ENCODE results near the gene APC2.

APC2 gene

GRCh38 chr19:1406774-1407527, 43.0 kb upstream of the APC2 start:
- ChIA-PET CTCF (no interaction called here), POLR2A (no interaction called here)
- peak; percentile 98 for DNase-seq (ENCODE audit: extremely low spot score)
- peak; percentile 50 for TF ChIP-seq CTCF (IDR thresholded peaks at IDR 0.05; ENCODE audit: control extremely low read depth, extremely low read depth, low read depth, missing control alignments)

GRCh38 chr19:1407528-1408299, 42.2 kb upstream of the APC2 start, which contains the start of gene DAZAP1:
TSS of gene DAZAP1 (plus strand) at chr19:1407586. CDS start at chr19:1407774, 188 bp downstream.
- TF ChIP-seq CTCF (IDR thresholded peaks at IDR 0.05; ENCODE audit: control extremely low read depth, extremely low read depth, low read depth, missing control alignments), result no peak
- CTCF ChIA-PET, result no interaction called here
- DNase-seq (ENCODE audit: extremely low spot score), result peak; percentile 67
- POLR2A ChIA-PET, result no interaction called here

- DNase-seq (ENCODE audit: extremely low spot score), result peak; percentile 64
- ChIA-PET POLR2A (no interaction called here), CTCF (interaction anchor here (1.0 to 1.2 kb wide), 2 partner anchors 10 to 29 kb away, joined by 3 read pairs; no protein-coding TSS in a partner anchor)
- no peak for TF ChIP-seq CTCF (IDR thresholded peaks at IDR 0.05; ENCODE audit: control extremely low read depth, extremely low read depth, low read depth, missing control alignments)
Observed at GRCh38 chr19:1408300-1409203, 41.4 kb upstream of the APC2 start.

- TF ChIP-seq CTCF (IDR thresholded peaks at IDR 0.05; ENCODE audit: control extremely low read depth, extremely low read depth, low read depth, missing control alignments), result no peak
- ChIA-PET POLR2A (interaction anchor here (0.7 to 1.3 kb wide), 3 partner anchors 9 to 147 kb away, joined by 3 to 4 read pairs (median 4); no protein-coding TSS in a partner anchor), CTCF (interaction anchor here (0.9 to 1.2 kb wide), 4 partner anchors 10 to 130 kb away, joined by 3 read pairs; no protein-coding TSS in a partner anchor)
- DNase-seq (ENCODE audit: extremely low spot score), result no peak
Observed at GRCh38 chr19:1409204-1410005, 40.5 kb upstream of the APC2 start.

GRCh38 chr19:1410136-1410786, 39.7 kb upstream of the APC2 start:
- TF ChIP-seq CTCF (IDR thresholded peaks at IDR 0.05; ENCODE audit: control extremely low read depth, extremely low read depth, low read depth, missing control alignments), result no peak
- ChIA-PET CTCF (interaction anchor here (0.9 to 1.0 kb wide), 2 partner anchors 27 to 130 kb away, joined by 3 read pairs; no protein-coding TSS in a partner anchor), POLR2A (interaction anchor here (0.7 to 1.3 kb wide), 3 partner anchors 9 to 148 kb away, joined by 3 to 4 read pairs (median 4); no protein-coding TSS in a partner anchor)
- DNase-seq (ENCODE audit: extremely low spot score), result no peak

Measured in GM10248 (cell line).